HG03457 (cell line): ENCODE results near the gene VEPH1.

Source experiments
- ATAC-seq: cut with Tn5 transposase; IDR thresholded peaks from one replicate; pipeline ENCODE4 v1.9.1; 2021; ENCODE audit warnings: moderate number of reproducible peaks; ENCODE audit not compliant: unreplicated experiment

The VEPH1 gene

GRCh38 chr3:157479464-157480243 lies 23.6 kb downstream of the VEPH1 start:
- no peak for ATAC-seq

GRCh38 chr3:157477441-157477840 lies 25.8 kb downstream of the VEPH1 start:
- ATAC-seq, result no peak

- no peak for ATAC-seq
These were observed 27.2 kb downstream of the VEPH1 start for GRCh38 chr3:157475921-157476414.

- ATAC-seq, result no peak
These were observed 30.6 kb downstream of the VEPH1 start for GRCh38 chr3:157472648-157473047.

GRCh38 chr3:157471064-157471463 lies 32.2 kb downstream of the VEPH1 start:
- no peak for ATAC-seq

GRCh38 chr3:157469561-157470294 lies 33.5 kb downstream of the VEPH1 start:
- ATAC-seq, result no peak

GRCh38 chr3:157467200-157467599 lies 36.0 kb downstream of the VEPH1 start:
- no peak for ATAC-seq

GRCh38 chr3:157465741-157466140 lies 37.5 kb downstream of the VEPH1 start:
- no peak for ATAC-seq

- no peak for ATAC-seq
These were observed 38.9 kb downstream of the VEPH1 start for GRCh38 chr3:157464321-157464720.

- no peak for ATAC-seq
These were observed 39.4 kb downstream of the VEPH1 start for GRCh38 chr3:157463816-157464215.

GRCh38 chr3:157460253-157460652 lies 43.0 kb downstream of the VEPH1 start:
- no peak for ATAC-seq

- ATAC-seq, result no peak
These were observed 43.5 kb downstream of the VEPH1 start for GRCh38 chr3:157459706-157460105.

GRCh38 chr3:157453824-157454223 lies 49.4 kb downstream of the VEPH1 start:
- ATAC-seq, result no peak

- ATAC-seq, result no peak
These were observed 51.1 kb downstream of the VEPH1 start for GRCh38 chr3:157452097-157452496.

GRCh38 chr3:157447026-157447694 lies 56.1 kb downstream of the VEPH1 start:
- no peak for ATAC-seq

GRCh38 chr3:157445857-157446256 lies 57.4 kb downstream of the VEPH1 start:
- no peak for ATAC-seq

- no peak for ATAC-seq
These were observed 58.4 kb downstream of the VEPH1 start for GRCh38 chr3:157444797-157445184.

GRCh38 chr3:157443905-157444796 lies 59.1 kb downstream of the VEPH1 start:
- no peak for ATAC-seq

- ATAC-seq, result no peak
These were observed 60.5 kb downstream of the VEPH1 start for GRCh38 chr3:157442729-157443128.

GRCh38 chr3:157441102-157441624 lies 62.1 kb downstream of the VEPH1 start:
- ATAC-seq, result no peak
